GM19035 (cell line): Measurements from ENCODE around the gene SLC25A22.

Source experiments
- ATAC-seq: cut with Tn5 transposase; IDR thresholded peaks from one replicate; pipeline ENCODE4 v1.9.1; 2021; ENCODE audit not compliant: unreplicated experiment

SLC25A22 gene

GRCh38 chr11:798093-798713, at the start of gene SLC25A22:
Gene SLC25A22 (minus strand): TSS chr11:798281. CDS start chr11:795006, 3,275 bp downstream.
- peak; percentile 59 for ATAC-seq

GRCh38 chr11:847876-848275, 49.8 kb upstream of the SLC25A22 start:
- ATAC-seq, result no peak

GRCh38 chr11:846496-847098, 48.5 kb upstream of the SLC25A22 start:
- no peak for ATAC-seq

GRCh38 chr11:845872-846495, 47.9 kb upstream of the SLC25A22 start:
- ATAC-seq, result no peak

GRCh38 chr11:844693-845644, 46.9 kb upstream of the SLC25A22 start:
- ATAC-seq, result no peak

GRCh38 chr11:843818-844692, 46.0 kb upstream of the SLC25A22 start:
- no peak for ATAC-seq

GRCh38 chr11:843086-843734, 45.1 kb upstream of the SLC25A22 start:
- peak; percentile 11 for ATAC-seq

GRCh38 chr11:842370-843002, 44.4 kb upstream of the SLC25A22 start, which contains the start of the genes POLR2L and TSPAN4:
Gene POLR2L (minus strand): TSS chr11:842529. CDS start chr11:842508, 21 bp downstream.
Gene TSPAN4 (plus strand): TSS chr11:842852. CDS start chr11:850305, 7,453 bp downstream.
- peak; percentile 81 for ATAC-seq

GRCh38 chr11:841981-842369, 43.9 kb upstream of the SLC25A22 start:
- ATAC-seq, result peak; percentile 23

GRCh38 chr11:839875-840617, 42.0 kb upstream of the SLC25A22 start:
- ATAC-seq, result no peak

GRCh38 chr11:839280-839623, 41.2 kb upstream of the SLC25A22 start:
- ATAC-seq, result no peak

- no peak for ATAC-seq
Observed at GRCh38 chr11:838441-839279, 40.6 kb upstream of the SLC25A22 start.

- ATAC-seq, result no peak
Observed at GRCh38 chr11:837990-838307, 39.9 kb upstream of the SLC25A22 start.

- no peak for ATAC-seq
Observed at GRCh38 chr11:837189-837989, 39.3 kb upstream of the SLC25A22 start.

GRCh38 chr11:836700-837099, 38.6 kb upstream of the SLC25A22 start:
- ATAC-seq, result no peak

- no peak for ATAC-seq
Observed at GRCh38 chr11:836274-836673, 38.2 kb upstream of the SLC25A22 start.
